ENCODE measurements around the gene ROBO1. TPM values are rescaled to one million over a fixed set of nuclear protein-coding genes. Genes with fewer than 3 reads are reported as not detected.

ROBO1 gene
- total and polyA plus RNA-seq, 2 of the 8 experiments (the other 6 are each of a cell fraction or from before 2014, with no cell fraction given), result 51.4 to 91.0 TPM

DNA sequence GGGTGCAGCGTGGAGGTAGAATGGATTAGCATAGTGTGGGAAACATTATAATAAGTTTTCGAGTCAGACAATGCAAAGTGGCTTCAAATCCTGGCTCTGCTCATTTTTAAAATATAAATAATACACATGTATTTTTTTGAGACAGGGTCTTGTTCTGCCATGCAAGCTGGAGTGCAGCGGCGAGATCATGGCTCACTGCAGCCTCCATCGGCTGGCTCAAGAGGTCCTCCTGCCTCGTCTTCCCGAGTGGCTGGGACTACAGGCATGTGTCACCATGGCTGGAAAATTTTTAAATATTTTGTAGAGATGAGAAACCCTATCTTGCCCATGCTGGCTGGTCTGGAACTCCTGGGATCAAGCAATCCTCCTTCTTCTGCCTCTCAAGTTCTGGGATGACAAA lies 194.9 kb downstream of the ROBO1 start:
- Histone ChIP-seq H3K79me1 (ENCODE audit: low read depth, low read length) (no peaks in the 10 kb centered on the region), H3K4me2 (ENCODE audit: insufficient read depth in 1 of 2, low read depth in 2 of 2, low read length in 2 of 2) (no peak overlapping the region), H4K8ac (ENCODE audit: extremely low read depth, insufficient read depth, low read length) (no peak overlapping the region)

More for the DNA sequence above, 194.9 kb downstream of the ROBO1 start:
- Histone ChIP-seq H2BK12ac (ENCODE audit: low read depth, low read length) (no peak overlapping the region), H2AK5ac (ENCODE audit: low read depth, low read length) (no peak overlapping the region), H3K27me3 (replicated peaks in 1 of 4; ENCODE audit: control insufficient read depth in 3 of 4, extremely low read depth in 1 of 4, insufficient read depth in 3 of 4, low read length in 3 of 4) (no peaks in the 10 kb centered on the region), H3K4ac (replicated peaks; ENCODE audit: insufficient read length, low read depth, low read length) (no peak overlapping the region), H3K36me3 (ENCODE audit: control insufficient read depth in 2 of 4, insufficient read depth in 4 of 4, low read length in 3 of 4) (no peaks in the 10 kb centered on the region), H3K23me2 (ENCODE audit: low read depth, low read length) (no peaks in the 10 kb centered on the region), H2BK15ac (ENCODE audit: low read length) (no peak overlapping the region), H3K23ac (ENCODE audit: insufficient read length) (no peak overlapping the region), H3K4me1 (replicated peaks in 1 of 4; ENCODE audit: control insufficient read depth in 3 of 4, insufficient read depth in 4 of 4, low read length in 3 of 4) (no peaks in the 10 kb centered on the region), H3K9ac (replicated peaks in 1 of 4; ENCODE audit: extremely low read depth in 1 of 4, low read depth in 3 of 4, low read length in 3 of 4) (no peak overlapping the region), H3K27ac (ENCODE audit: low read depth, low read length) (no peak overlapping the region), H2BK120ac (replicated peaks; ENCODE audit: low read depth, low read length) (no peak overlapping the region), H2BK20ac (ENCODE audit: low read length) (no peak overlapping the region), H4K5ac (ENCODE audit: insufficient read length, low read depth, low read length) (no peak overlapping the region), H3K79me2 (ENCODE audit: control insufficient read depth in 1 of 2, insufficient read depth in 2 of 2, low read length in 2 of 2) (no peaks in the 10 kb centered on the region), H3K14ac (ENCODE audit: insufficient read length) (no peak overlapping the region), H3K9me3 (ENCODE audit: insufficient read depth in 2 of 2, low read depth in 1 of 2, low read length in 1 of 2) (no peaks in the 10 kb centered on the region), H3K4me3 (ENCODE audit: extremely low read depth in 1 of 4, insufficient read depth in 2 of 4, low read depth in 3 of 4, low read length in 4 of 4) (no peak overlapping the region), H3K56ac (replicated peaks; ENCODE audit: insufficient read length, low read depth, low read length) (no peak overlapping the region), H2AFZ (ENCODE audit: low read length) (no peak overlapping the region), H2BK5ac (ENCODE audit: low read depth, low read length) (no peak overlapping the region), H4K20me1 (replicated peaks in 1 of 2; ENCODE audit: control insufficient read depth in 1 of 2, insufficient read depth in 2 of 2, low read length in 2 of 2) (no peaks in the 10 kb centered on the region), H3K18ac (ENCODE audit: extremely low read depth, low read length) (no peak overlapping the region), H4K91ac (replicated peaks; ENCODE audit: insufficient read length, low read length) (no peak overlapping the region)
- WGBS, 2 experiments (ENCODE audit: extremely low coverage in 1 of 2, insufficient coverage in 1 of 2, insufficient read length in 1 of 2, insufficient replicate concordance in 2 of 2, low coverage in 1 of 2, low lambda C conversion rate in 2 of 2, missing lambda C conversion rate in 1 of 2), result 93% methylated on average over 7 of the region's 7 CpGs; no CpG with 5 or more reads in 1 of the 2 experiments
- ChIA-PET CTCF (ENCODE audit: partially characterized antibody) (no interaction called here), POLR2A (ENCODE audit: partially characterized antibody) (no interaction called here)
- DNase-seq (ENCODE audit: low read depth in 1 of 2, low spot score in 2 of 2) (no peak), FAIRE-seq (no peak)
- TF ChIP-seq SRF (IDR thresholded peaks at IDR 0.05; ENCODE audit: low read depth, low read length), result no peak
- TF ChIP-seq, protein P1, sequence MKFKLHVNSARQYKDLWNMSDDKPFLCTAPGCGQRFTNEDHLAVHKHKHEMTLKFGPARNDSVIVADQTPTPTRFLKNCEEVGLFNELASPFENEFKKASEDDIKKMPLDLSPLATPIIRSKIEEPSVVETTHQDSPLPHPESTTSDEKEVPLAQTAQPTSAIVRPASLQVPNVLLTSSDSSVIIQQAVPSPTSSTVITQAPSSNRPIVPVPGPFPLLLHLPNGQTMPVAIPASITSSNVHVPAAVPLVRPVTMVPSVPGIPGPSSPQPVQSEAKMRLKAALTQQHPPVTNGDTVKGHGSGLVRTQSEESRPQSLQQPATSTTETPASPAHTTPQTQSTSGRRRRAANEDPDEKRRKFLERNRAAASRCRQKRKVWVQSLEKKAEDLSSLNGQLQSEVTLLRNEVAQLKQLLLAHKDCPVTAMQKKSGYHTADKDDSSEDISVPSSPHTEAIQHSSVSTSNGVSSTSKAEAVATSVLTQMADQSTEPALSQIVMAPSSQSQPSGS (IDR thresholded peaks at IDR 0.05; ENCODE audit: low read length), result no peak
